Measurements from ENCODE around the gene NEDD8. TPM values are rescaled to one million over a fixed set of nuclear protein-coding genes. Genes with fewer than 3 reads are reported as not detected.

Gene NEDD8
- total and polyA plus RNA-seq, 3 donors from 2014 or later: 94.6 to 180 (median 110) TPM

- Histone ChIP-seq H3K36me3 (ENCODE audit: low read depth, missing control alignments) (no peaks in the 10 kb centered on the region), H3K27me3 (no peaks in the 10 kb centered on the region), H3K9me3 (no peaks in the 10 kb centered on the region), H3K4me1 (peaks cover 9% of the 10 kb centered on the region), H3K27ac (no peak overlapping the region), H3K4me3 (no peak overlapping the region)
- WGBS, 2 donors: 86 to 96% methylated on average over 7 of the region's 7 CpGs
- TF ChIP-seq POLR2A (IDR thresholded peaks at IDR 0.05) (no peak), CTCF (IDR thresholded peaks at IDR 0.05) (no peak)
- intact Hi-C loops (cut with DNase I; ENCODE audit: low total_unique reads): no loop called here
- no peak for DNase-seq
Observed at GRCh38 chr14:24185026-24185425, 47.1 kb downstream of the NEDD8 start.

DNA sequence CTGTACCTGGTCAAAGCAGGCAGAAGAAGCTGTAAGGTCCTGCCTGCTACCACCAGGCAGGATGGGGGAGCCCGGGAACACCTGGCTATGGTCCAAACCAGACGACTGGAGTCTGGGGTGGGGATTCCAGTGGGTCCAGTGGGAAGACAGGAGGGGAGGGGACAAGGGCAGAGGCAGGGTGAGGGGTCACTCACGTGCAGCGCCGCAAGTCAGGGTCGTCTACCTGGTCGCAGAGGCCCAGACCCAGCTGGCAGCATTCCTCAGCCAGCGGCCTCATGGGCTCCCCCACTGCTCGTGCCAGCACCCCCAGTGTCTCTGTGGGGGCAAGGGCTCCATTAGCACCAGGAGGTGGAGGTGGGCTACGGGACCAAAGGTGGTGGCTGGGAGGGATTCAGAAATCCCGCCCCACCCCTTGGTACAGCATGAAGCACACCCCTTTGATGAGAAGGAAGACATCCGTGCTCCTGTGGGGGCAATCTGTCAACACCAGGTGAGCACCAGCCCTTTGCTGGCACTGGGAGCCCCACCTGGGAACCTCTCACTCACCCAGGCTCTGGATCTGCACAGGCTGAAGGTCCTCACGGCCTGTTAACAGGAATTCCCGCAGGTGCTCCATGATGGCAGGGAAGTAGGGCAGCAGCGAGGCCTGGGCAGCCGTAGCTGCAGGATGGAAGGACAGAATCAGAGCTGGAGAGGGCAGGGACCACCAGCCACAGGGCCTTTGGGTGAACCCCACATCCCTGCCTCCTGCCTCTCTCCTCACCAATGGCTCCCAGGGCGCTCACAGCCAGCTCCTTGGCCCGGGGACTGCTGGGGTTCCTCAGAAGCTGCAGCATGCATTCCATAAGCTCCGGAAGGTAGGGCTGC lies 47.8 kb downstream of the NEDD8 start:
- DNase-seq: no peak
- H3K36me3 ChIP-seq (ENCODE audit: low read depth, missing control alignments): no peaks in the 10 kb centered on the region
- WGBS, 2 donors: 88 to 93% methylated on average over 5 to 19 of the region's 19 CpGs

DNA sequence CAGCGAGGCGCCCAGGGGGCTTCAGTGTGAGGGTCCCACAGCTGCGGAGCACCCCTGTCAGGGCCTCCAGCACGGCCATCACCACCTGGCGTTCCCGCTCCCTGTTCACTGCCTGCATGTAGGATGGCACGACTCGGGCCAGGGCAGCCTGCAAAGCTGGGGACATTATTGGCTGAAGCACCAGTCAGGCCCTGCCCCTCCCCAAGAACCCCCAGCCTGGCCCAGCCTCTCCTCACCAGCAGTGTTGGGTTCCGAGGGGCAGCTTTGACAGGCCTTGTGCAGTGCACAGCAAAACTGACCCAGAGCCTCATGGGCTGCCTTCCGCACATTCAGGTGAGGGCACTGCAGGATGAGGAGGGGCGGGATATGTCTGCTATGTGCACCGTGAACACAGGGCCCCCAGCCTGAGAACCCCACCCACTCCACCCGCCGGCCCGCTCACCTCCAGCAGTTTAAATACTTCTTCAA lies 49.1 kb downstream of the NEDD8 start:
- WGBS, 2 donors: 92 to 100% methylated on average over 4 to 15 of the region's 15 CpGs
- peaks cover 7% of the 10 kb centered on the region for H3K4me1 ChIP-seq

More for the DNA sequence above, 47.8 kb downstream of the NEDD8 start:
- H3K4me1 ChIP-seq: peaks cover 9% of the 10 kb centered on the region
- no peak overlapping the region for H3K27ac ChIP-seq
- H3K4me3 ChIP-seq: no peak overlapping the region
- intact Hi-C loops (cut with DNase I; ENCODE audit: low total_unique reads): no loop called here
- TF ChIP-seq POLR2A (IDR thresholded peaks at IDR 0.05) (no peak), CTCF (IDR thresholded peaks at IDR 0.05) (no peak)
- H3K9me3 ChIP-seq: no peaks in the 10 kb centered on the region
- H3K27me3 ChIP-seq: no peaks in the 10 kb centered on the region

GRCh38 chr14:24182110-24182882 lies 49.9 kb downstream of the NEDD8 start:
- Histone ChIP-seq H3K4me3 (no peak overlapping the region), H3K4me1 (no peaks in the 10 kb centered on the region), H3K27me3 (no peaks in the 10 kb centered on the region), H3K9me3 (no peaks in the 10 kb centered on the region), H3K27ac (no peak overlapping the region), H3K36me3 (ENCODE audit: low read depth, missing control alignments) (no peaks in the 10 kb centered on the region)
- no peak for TF ChIP-seq CTCF (IDR thresholded peaks at IDR 0.05)
- TF ChIP-seq POLR2A (IDR thresholded peaks at IDR 0.05): no peak
- intact Hi-C loops (cut with DNase I; ENCODE audit: low total_unique reads): no loop called here
- DNase-seq: no peak
- WGBS, 2 donors: 87 to 92% methylated on average over 7 to 14 of the region's 14 CpGs

More for the DNA sequence above, 49.1 kb downstream of the NEDD8 start:
- Histone ChIP-seq H3K27me3 (no peaks in the 10 kb centered on the region), H3K27ac (no peak overlapping the region), H3K36me3 (ENCODE audit: low read depth, missing control alignments) (no peaks in the 10 kb centered on the region), H3K4me3 (no peak overlapping the region), H3K9me3 (no peaks in the 10 kb centered on the region)
- intact Hi-C loops (cut with DNase I; ENCODE audit: low total_unique reads): no loop called here
- no peak for TF ChIP-seq POLR2A (IDR thresholded peaks at IDR 0.05)
- TF ChIP-seq CTCF (IDR thresholded peaks at IDR 0.05): no peak
- DNase-seq: no peak

All from testis (tissue), 3 donors.